ENCODE data around the gene PEDS1. TPM values are rescaled to one million over a fixed set of nuclear protein-coding genes. Genes with fewer than 3 reads are reported as not detected.
A peak's percentile ranks its signal among the peaks of the same experiment; 100 is the strongest.

The PEDS1 gene
- total and polyA plus RNA-seq, 2 of the 13 experiments (the other 11 are each of a cell fraction or from before 2014, with no cell fraction given) = 30.5 to 93.9 TPM

DNA sequence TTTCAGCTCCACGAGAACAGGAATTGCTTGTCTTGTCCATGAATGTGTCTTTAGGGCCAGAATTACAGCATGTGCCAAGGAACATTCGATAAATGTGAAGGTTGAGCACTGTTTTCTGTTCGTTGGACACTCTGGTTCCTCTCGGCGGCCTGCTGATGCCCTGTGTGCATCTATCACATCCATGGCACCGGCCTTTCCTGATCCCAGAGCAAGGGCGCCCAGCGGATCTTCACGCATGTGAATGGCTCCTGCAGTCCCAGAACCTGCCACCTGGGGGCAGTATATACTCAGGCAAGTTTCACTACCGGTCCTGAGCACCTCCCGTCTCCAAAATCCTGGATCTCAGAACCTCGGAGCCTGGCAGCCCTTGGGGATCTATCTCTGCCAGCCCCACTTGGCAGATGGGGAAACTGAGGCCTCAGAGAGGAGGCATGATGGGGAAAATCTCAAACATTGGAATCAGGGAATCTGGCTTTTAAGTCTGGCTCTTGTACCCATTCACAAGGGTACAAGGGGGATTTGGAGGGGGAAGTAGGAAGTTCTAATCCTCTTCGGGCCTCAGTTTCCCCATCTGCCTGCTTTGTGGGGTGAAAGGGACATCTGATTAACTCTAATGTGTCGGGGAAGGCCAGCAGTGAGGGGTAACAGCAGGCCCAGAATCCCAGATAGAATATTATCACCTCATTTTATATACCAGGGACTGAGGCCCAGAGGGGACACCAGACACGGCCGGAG is 32.8 kb upstream of the PEDS1 start (continued):
- TF ChIP-seq, protein P1, sequence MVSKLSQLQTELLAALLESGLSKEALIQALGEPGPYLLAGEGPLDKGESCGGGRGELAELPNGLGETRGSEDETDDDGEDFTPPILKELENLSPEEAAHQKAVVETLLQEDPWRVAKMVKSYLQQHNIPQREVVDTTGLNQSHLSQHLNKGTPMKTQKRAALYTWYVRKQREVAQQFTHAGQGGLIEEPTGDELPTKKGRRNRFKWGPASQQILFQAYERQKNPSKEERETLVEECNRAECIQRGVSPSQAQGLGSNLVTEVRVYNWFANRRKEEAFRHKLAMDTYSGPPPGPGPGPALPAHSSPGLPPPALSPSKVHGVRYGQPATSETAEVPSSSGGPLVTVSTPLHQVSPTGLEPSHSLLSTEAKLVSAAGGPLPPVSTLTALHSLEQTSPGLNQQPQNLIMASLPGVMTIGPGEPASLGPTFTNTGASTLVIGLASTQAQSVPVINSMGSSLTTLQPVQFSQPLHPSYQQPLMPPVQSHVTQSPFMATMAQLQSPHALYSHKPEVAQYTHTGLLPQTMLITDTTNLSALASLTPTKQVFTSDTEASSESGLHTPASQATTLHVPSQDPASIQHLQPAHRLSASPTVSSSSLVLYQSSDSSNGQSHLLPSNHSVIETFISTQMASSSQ (IDR thresholded peaks at IDR 0.05; ENCODE audit: low read depth) = no peak
- TF ChIP-seq, protein P1 (CRISPR knock-in tag; IDR thresholded peaks at IDR 0.05; ENCODE audit: borderline replicate concordance) = no peak
- TF ChIP-seq RBM22 (optimal IDR thresholded peaks at IDR 0.05; ENCODE audit: low read length) (peak; percentile 53), NR2F1 (CRISPR knock-in tag; IDR thresholded peaks at IDR 0.05) (no peak), HNF4G (IDR thresholded peaks at IDR 0.05; ENCODE audit: borderline replicate concordance, low read depth, low read length) (no peak), HNF4G (CRISPR knock-in tag; IDR thresholded peaks at IDR 0.05; ENCODE audit: borderline replicate concordance, low read depth) (no peak), MBNL3 (CRISPR knock-in tag; conservative IDR thresholded peaks at IDR 0.05) (no peak), NAIF1 (CRISPR knock-in tag; IDR thresholded peaks at IDR 0.05; ENCODE audit: borderline replicate concordance) (no peak), KLF13 (CRISPR knock-in tag; IDR thresholded peaks at IDR 0.05) (no peak), MXI1 (IDR thresholded peaks at IDR 0.05; ENCODE audit: borderline replicate concordance, low read depth, low read length) (peak; percentile 38; the same call in 1 of the 3 replicates), ATM (IDR thresholded peaks at IDR 0.05; ENCODE audit: borderline replicate concordance) (no peak), TCF7L2 (IDR thresholded peaks at IDR 0.05; ENCODE audit: low read depth, low read length) (no peak), ZC3H13 (CRISPR knock-in tag; IDR thresholded peaks at IDR 0.05) (no peak; the same call in 1 of the 2 replicates), JUNB (CRISPR knock-in tag; IDR thresholded peaks at IDR 0.05; ENCODE audit: borderline replicate concordance) (no peak), ESRRA (CRISPR knock-in tag; IDR thresholded peaks at IDR 0.05; ENCODE audit: low read depth) (no peak), ZBTB21 (CRISPR knock-in tag; IDR thresholded peaks at IDR 0.05) (0 out of 2 replicates have a peak, but pooled peaks have one; percentile 50), HHEX (CRISPR knock-in tag; IDR thresholded peaks at IDR 0.05) (no peak)
- TF ChIP-seq, protein P2, sequence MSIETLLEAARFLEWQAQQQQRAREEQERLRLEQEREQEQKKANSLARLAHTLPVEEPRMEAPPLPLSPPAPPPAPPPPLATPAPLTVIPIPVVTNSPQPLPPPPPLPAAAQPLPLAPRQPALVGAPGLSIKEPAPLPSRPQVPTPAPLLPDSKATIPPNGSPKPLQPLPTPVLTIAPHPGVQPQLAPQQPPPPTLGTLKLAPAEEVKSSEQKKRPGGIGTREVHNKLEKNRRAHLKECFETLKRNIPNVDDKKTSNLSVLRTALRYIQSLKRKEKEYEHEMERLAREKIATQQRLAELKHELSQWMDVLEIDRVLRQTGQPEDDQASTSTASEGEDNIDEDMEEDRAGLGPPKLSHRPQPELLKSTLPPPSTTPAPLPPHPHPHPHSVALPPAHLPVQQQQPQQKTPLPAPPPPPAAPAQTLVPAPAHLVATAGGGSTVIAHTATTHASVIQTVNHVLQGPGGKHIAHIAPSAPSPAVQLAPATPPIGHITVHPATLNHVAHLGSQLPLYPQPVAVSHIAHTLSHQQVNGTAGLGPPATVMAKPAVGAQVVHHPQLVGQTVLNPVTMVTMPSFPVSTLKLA (IDR thresholded peaks at IDR 0.05) = no peak
- TF ChIP-seq, protein P3, sequence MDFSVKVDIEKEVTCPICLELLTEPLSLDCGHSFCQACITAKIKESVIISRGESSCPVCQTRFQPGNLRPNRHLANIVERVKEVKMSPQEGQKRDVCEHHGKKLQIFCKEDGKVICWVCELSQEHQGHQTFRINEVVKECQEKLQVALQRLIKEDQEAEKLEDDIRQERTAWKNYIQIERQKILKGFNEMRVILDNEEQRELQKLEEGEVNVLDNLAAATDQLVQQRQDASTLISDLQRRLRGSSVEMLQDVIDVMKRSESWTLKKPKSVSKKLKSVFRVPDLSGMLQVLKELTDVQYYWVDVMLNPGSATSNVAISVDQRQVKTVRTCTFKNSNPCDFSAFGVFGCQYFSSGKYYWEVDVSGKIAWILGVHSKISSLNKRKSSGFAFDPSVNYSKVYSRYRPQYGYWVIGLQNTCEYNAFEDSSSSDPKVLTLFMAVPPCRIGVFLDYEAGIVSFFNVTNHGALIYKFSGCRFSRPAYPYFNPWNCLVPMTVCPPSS (IDR thresholded peaks at IDR 0.05) = no peak
- TF ChIP-seq, protein P4, sequence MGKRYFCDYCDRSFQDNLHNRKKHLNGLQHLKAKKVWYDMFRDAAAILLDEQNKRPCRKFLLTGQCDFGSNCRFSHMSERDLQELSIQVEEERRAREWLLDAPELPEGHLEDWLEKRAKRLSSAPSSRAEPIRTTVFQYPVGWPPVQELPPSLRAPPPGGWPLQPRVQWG (CRISPR knock-in tag; IDR thresholded peaks at IDR 0.05; ENCODE audit: borderline replicate concordance, low read depth) = no peak
- TF ChIP-seq, protein P5, sequence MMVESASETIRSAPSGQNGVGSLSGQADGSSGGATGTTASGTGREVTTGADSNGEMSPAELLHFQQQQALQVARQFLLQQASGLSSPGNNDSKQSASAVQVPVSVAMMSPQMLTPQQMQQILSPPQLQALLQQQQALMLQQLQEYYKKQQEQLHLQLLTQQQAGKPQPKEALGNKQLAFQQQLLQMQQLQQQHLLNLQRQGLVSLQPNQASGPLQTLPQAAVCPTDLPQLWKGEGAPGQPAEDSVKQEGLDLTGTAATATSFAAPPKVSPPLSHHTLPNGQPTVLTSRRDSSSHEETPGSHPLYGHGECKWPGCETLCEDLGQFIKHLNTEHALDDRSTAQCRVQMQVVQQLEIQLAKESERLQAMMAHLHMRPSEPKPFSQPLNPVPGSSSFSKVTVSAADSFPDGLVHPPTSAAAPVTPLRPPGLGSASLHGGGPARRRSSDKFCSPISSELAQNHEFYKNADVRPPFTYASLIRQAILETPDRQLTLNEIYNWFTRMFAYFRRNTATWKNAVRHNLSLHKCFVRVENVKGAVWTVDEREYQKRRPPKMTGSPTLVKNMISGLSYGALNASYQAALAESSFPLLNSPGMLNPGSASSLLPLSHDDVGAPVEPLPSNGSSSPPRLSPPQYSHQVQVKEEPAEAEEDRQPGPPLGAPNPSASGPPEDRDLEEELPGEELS (CRISPR knock-in tag; IDR thresholded peaks at IDR 0.05) = peak; percentile 51; the same call in 1 of the 2 replicates

Data from HepG2 (cell line).